Thoracic aorta endothelial cell (primary cell): ENCODE measurements around the gene AVEN. TPM values are rescaled to one million over a fixed set of nuclear protein-coding genes. Genes with fewer than 3 reads are reported as not detected.

ENCODE experiments used
- total RNA-seq: library from RNA; depleted of rRNA; stranded (reverse); fragments of >200 nt; gene quantifications from 2 replicates; pipeline ENCODE4 v1.2.3, GENCODE V29; 2012

AVEN gene
- total RNA-seq, result 25.4 and 26.8 TPM in 2 replicates

DNA sequence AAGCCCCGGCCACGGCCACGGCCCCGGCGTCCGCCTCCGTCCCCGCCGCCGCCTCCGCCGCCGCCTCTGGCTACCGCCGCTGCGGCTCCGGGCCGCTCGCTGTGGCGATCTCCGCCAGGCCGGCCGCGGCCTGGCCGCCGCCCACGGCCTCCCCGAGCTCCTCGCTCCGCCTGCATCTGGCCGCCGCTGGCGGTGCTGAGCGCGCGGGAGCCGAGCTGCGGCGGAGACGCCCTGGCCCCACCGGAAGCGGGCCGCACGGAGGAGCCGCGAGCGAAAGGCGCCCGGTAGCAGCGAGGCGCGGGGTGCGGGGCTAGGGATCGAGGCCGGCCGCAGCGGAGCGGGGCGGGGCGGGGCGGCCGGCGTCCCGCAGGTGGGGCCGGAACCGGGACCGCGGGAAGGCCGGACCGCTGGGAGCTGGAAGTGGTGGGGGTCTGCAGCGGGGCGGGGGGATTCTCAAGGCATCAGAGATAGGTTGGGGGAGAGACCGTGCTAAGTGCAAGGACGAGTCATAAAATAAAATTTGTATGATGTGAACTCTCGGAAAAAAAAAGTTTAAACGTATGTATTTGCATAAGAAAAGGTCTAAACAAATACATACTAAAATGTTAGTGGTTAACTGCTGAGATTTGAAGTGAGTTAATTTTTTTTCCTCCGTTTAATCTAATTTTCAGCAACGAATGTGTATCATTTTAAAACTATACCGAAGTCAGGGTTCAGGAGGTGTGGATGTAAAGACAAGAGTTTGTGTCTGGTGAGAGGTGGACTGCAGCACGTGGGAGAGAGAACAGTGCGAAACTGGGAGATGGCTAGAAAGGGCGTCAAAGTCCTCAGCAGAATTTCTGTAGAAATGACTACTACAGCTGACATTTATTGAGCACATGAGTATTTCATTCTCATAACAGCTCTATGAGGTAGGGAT, at the start of gene AVEN:
TSS of gene AVEN (minus strand) at position 334 of the 919 bp plus-strand sequence. CDS start at position 176, 158 bp downstream.

DNA sequence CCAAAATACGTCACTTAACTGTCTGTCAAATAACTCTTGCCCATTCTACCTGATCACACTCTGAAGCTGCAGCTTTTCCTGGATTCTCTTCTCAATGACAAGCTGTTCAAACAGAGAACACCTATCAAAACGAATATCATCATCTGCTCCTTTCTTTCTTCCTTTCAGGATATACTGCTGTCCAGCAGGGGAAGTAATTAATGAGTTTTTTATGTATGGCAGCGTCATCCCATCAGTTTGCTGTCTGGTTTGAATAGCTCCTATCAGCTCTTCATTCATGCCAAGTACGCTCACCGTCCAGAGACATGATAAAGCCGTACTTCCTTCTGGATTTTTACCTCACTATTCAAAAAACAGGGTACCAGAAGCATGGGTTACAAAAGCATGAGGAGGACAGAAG, 70.8 kb downstream of the AVEN start, which contains the start of gene CHRM5:
TSS of gene CHRM5 (plus strand) at position 274 of the 400 bp plus-strand sequence. CDS start 94,221 bp downstream, outside the sequence.

Other genes starting within 250 kb of the AVEN start
- not detected in 2 replicates for gene CHRM5, start 70.7 kb downstream of the AVEN start, total RNA-seq
- gene EMC7, start 62.7 kb upstream of the AVEN start, total RNA-seq, result 49.2 and 50.3 TPM in 2 replicates
- gene PGBD4, start 62.9 kb upstream of the AVEN start, total RNA-seq, result 1.7 and 1.8 TPM in 2 replicates
- 76.2 and 78.7 TPM in 2 replicates for gene KATNBL1, start 170.9 kb upstream of the AVEN start, total RNA-seq
- gene EMC4, start 185.8 kb upstream of the AVEN start, total RNA-seq, result 115 and 135 TPM in 2 replicates